ENCODE results near the gene FLNB.

- TF ChIP-seq RAD21 (IDR thresholded peaks at IDR 0.05; ENCODE audit: low read depth) (no peak), FOXM1 (IDR thresholded peaks at IDR 0.05; ENCODE audit: borderline replicate concordance, low read depth) (no peak), TCF12 (IDR thresholded peaks at IDR 0.05; ENCODE audit: low read depth) (no peak), EP300 (IDR thresholded peaks at IDR 0.05; ENCODE audit: borderline replicate concordance) (no peak), YY1 (IDR thresholded peaks at IDR 0.05; ENCODE audit: low read depth) (no peak), ZBTB7A (IDR thresholded peaks at IDR 0.05; ENCODE audit: low read depth) (no peak), CEBPB (IDR thresholded peaks at IDR 0.05) (no peak), REST (IDR thresholded peaks at IDR 0.05; ENCODE audit: low read depth) (no peak), EGR1 (IDR thresholded peaks at IDR 0.05) (no peak), TAF1 (IDR thresholded peaks at IDR 0.05; ENCODE audit: low read depth) (no peak), CREB1 (IDR thresholded peaks at IDR 0.05; ENCODE audit: low read depth) (no peak), TEAD4 (IDR thresholded peaks at IDR 0.05) (no peak)
- TF ChIP-seq, protein P1, sequence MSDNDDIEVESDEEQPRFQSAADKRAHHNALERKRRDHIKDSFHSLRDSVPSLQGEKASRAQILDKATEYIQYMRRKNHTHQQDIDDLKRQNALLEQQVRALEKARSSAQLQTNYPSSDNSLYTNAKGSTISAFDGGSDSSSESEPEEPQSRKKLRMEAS (IDR thresholded peaks at IDR 0.05), result no peak
- TF ChIP-seq, protein P2, sequence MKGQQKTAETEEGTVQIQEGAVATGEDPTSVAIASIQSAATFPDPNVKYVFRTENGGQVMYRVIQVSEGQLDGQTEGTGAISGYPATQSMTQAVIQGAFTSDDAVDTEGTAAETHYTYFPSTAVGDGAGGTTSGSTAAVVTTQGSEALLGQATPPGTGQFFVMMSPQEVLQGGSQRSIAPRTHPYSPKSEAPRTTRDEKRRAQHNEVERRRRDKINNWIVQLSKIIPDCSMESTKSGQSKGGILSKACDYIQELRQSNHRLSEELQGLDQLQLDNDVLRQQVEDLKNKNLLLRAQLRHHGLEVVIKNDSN (IDR thresholded peaks at IDR 0.05), result no peak
These were observed 171.2 kb downstream of the FLNB start for GRCh38 chr3:58179235-58180098.

Data from Ishikawa (cell line).